CD4-positive, alpha-beta memory T cell (primary cell): ENCODE measurements around the gene XPNPEP3. TPM values are rescaled to one million over a fixed set of nuclear protein-coding genes. Genes with fewer than 3 reads are reported as not detected.
A peak's percentile ranks its signal among the peaks of the same experiment; 100 is the strongest.
"Not testable (repeated sequence)": the region's sequence is repeated elsewhere in the genome, so short reads cannot be mapped to it uniquely, and the experiment has no call there.

Experiments used
- CTCF ChIA-PET: fragments of 350-600 bp; sonication (Branson Sonifier 250); formaldehyde crosslinking; loops from one replicate; lab custom pipeline; 2021; ENCODE audit warnings: inconsistent platforms; ENCODE audit not compliant: partially characterized antibody; lab: Charles Lee
- POLR2A ChIA-PET: fragments of 350-600 bp; sonication (Branson Sonifier 250); formaldehyde crosslinking; loops from one replicate; lab custom pipeline; 2021; ENCODE audit not compliant: partially characterized antibody; lab: Charles Lee
- DNase-seq, 5 donors: peaks; one replicate each; pipeline versions ENCODE4 v3.0.0 to v3.0.0-alpha.2; 2020 to 2022; ENCODE audit warnings: mixed read lengths in 1 of 5
- H3K27ac ChIP-seq: one replicate; pipeline ENCODE4 v1.7.0; 2013; ENCODE audit warnings: low read depth, low read length
- H3K27me3 ChIP-seq: 2 replicates; pipeline ENCODE4 v1.7.0; 2013; ENCODE audit warnings: mild to moderate bottlenecking, low read length, moderate library complexity; ENCODE audit not compliant: insufficient read depth
- H3K36me3 ChIP-seq: 2 replicates; pipeline ENCODE4 v1.7.0; 2013; ENCODE audit warnings: mild to moderate bottlenecking, low read length, moderate library complexity; ENCODE audit not compliant: insufficient read depth
- H3K4me1 ChIP-seq: 2 replicates; pipeline ENCODE4 v1.7.0; 2013; ENCODE audit warnings: mild to moderate bottlenecking, low read length, moderate library complexity; ENCODE audit not compliant: insufficient read depth
- H3K4me3 ChIP-seq, 2 donors: one replicate each; pipeline ENCODE4 v1.7.0; 2013; ENCODE audit warnings: low read length in 2 of 2, mild to moderate bottlenecking in 1 of 2
- H3K9me3 ChIP-seq, 2 donors: one replicate each; pipeline ENCODE4 v1.7.0; 2013; ENCODE audit warnings: low read length in 2 of 2, control low read depth in 1 of 2; ENCODE audit not compliant: control insufficient read depth in 1 of 2
- H3K27ac Mint-ChIP-seq, 7 donors: one replicate each; pipeline ENCODE4 v1.8.0; 2020 to 2021; ENCODE audit warnings: mixed read lengths in 7 of 7, mild to moderate bottlenecking in 6 of 7, inconsistent platforms in 3 of 7, moderate library complexity in 3 of 7
- H3K27me3 Mint-ChIP-seq, 2 donors: one replicate each; pipeline ENCODE4 v1.8.0; 2020 to 2021; ENCODE audit warnings: mixed read lengths in 2 of 2
- H3K36me3 Mint-ChIP-seq, 2 donors: one replicate each; pipeline ENCODE4 v1.8.0; 2020 to 2021; ENCODE audit warnings: mixed read lengths in 2 of 2, inconsistent platforms in 1 of 2, mild to moderate bottlenecking in 1 of 2
- H3K4me1 Mint-ChIP-seq, 4 donors: one replicate each; pipeline ENCODE4 v1.8.0; 2020 to 2021; ENCODE audit warnings: mixed read lengths in 4 of 4, mild to moderate bottlenecking in 1 of 4
- H3K4me3 Mint-ChIP-seq, 8 donors: one replicate each; pipeline ENCODE4 v1.8.0; 2020 to 2021; ENCODE audit warnings: mixed read lengths in 8 of 8, mild to moderate bottlenecking in 7 of 8, moderate library complexity in 6 of 8, inconsistent platforms in 3 of 8
- H3K9me3 Mint-ChIP-seq, 8 donors: one replicate each; pipeline ENCODE4 v1.8.0; 2020 to 2021; ENCODE audit warnings: mixed read lengths in 8 of 8, mild to moderate bottlenecking in 5 of 8, inconsistent platforms in 3 of 8, moderate library complexity in 1 of 8
- intact Hi-C: fragments of 100-400 bp; cut with micrococcal nuclease; formaldehyde crosslinking; loops from one replicate; pipeline ENCODE4 v1.15.1; 2023
- polyA plus RNA-seq, 2 donors: library from polyadenylated mRNA; unstranded; fragments of 300-500 nt; fragmentation: Illumina TruSeq; gene quantifications; one replicate each; pipeline ENCODE4 v1.2.3, GENCODE V29; 2021
- total RNA-seq, 2 experiments: library from RNA; stranded (reverse); gene quantifications; one replicate each; pipeline ENCODE4 v1.2.3, GENCODE V29; 2021

The XPNPEP3 gene
- total and polyA plus RNA-seq, 4 experiments from 2014 or later = 3.7 to 20.0 (median 13.8) TPM

- H3K9me3 ChIP-seq = no peaks in the 10 kb centered on the region
- ChIA-PET CTCF (no interaction called here), POLR2A (no interaction called here)
- H3K27ac ChIP-seq = no peak overlapping the region
- no peak for DNase-seq
- no peak overlapping the region for H3K4me3 Mint-ChIP-seq
- intact Hi-C loops = no loop called here
- no peaks in the 10 kb centered on the region for H3K27me3 ChIP-seq
- H3K36me3 Mint-ChIP-seq = peaks cover 6 to 32% of the 10 kb centered on the region in 2 donors
- no peak overlapping the region for H3K27ac Mint-ChIP-seq
- H3K4me1 Mint-ChIP-seq = peaks cover 4 to 8% (median 6%) of the 10 kb centered on the region in 4 donors
- no peaks in the 10 kb centered on the region for H3K27me3 Mint-ChIP-seq
- no peaks in the 10 kb centered on the region for H3K9me3 Mint-ChIP-seq
- H3K4me1 ChIP-seq = peaks cover 4% of the 10 kb centered on the region
- no peak overlapping the region for H3K4me3 ChIP-seq
- H3K36me3 ChIP-seq = no peaks in the 10 kb centered on the region
These were observed 37.5 kb downstream of the XPNPEP3 start for GRCh38 chr22:40894417-40894816.

GRCh38 chr22:40898850-40899357 is 42.0 kb downstream of the XPNPEP3 start:
- Histone ChIP-seq H3K36me3 (no peaks in the 10 kb centered on the region), H3K4me1 (peaks cover 4% of the 10 kb centered on the region), H3K27ac (no peak overlapping the region), H3K9me3 (no peaks in the 10 kb centered on the region), H3K27me3 (no peaks in the 10 kb centered on the region), H3K4me3 (no peak overlapping the region)
- Mint-ChIP-seq H3K27me3 (no peaks in the 10 kb centered on the region), H3K4me1 (peaks cover 4 to 8% (median 7%) of the 10 kb centered on the region in 4 donors), H3K36me3 (peaks cover 8 to 17% of the 10 kb centered on the region in 2 donors), H3K27ac (peak overlapping the region in 4 of 7 donors; percentile 1 to 67 (median 30)), H3K4me3 (peak overlapping the region in 2 of 8 donors; percentile 21 to 26), H3K9me3 (no peaks in the 10 kb centered on the region)
- DNase-seq = peak; percentile 41 to 54 (median 45)
- intact Hi-C loops = loop anchor here (1.0 to 5.0 kb wide), 4 partner anchors 43 to 462 kb away; partner anchors contain the start of genes SLC25A17 and ST13
- ChIA-PET POLR2A (interaction anchor here (1.0 kb wide), 1 partner anchor 42 kb away, joined by 5 read pairs; the partner anchor contains the start of genes ST13 and XPNPEP3), CTCF (interaction anchor here (0.6 to 3.1 kb wide), 25 partner anchors 9 to 466 kb away, joined by 3 to 38 read pairs (median 4); partner anchors contain the start of genes MCHR1, SLC25A17, ST13 and XPNPEP3)

- Mint-ChIP-seq H3K27me3 (no peaks in the 10 kb centered on the region), H3K4me3 (no peak overlapping the region), H3K27ac (no peak overlapping the region), H3K9me3 (peaks cover 0 to 2% (median 0%) of the 10 kb centered on the region in 8 donors), H3K4me1 (peaks cover 2 to 4% (median 3%) of the 10 kb centered on the region in 4 donors), H3K36me3 (peaks cover 17 to 19% of the 10 kb centered on the region in 2 donors)
- POLR2A ChIA-PET = no interaction called here
- H3K4me3 ChIP-seq = no peak overlapping the region
- intact Hi-C loops = no loop called here
- peaks cover 2% of the 10 kb centered on the region for H3K36me3 ChIP-seq
- no peaks in the 10 kb centered on the region for H3K9me3 ChIP-seq
- no peak for DNase-seq
- no peak overlapping the region for H3K27ac ChIP-seq
- no peaks in the 10 kb centered on the region for H3K27me3 ChIP-seq
- peaks cover under 1% of the 10 kb centered on the region for H3K4me1 ChIP-seq
- CTCF ChIA-PET = interaction anchor here (1.3 kb wide), 1 partner anchor 19 kb away, joined by 5 read pairs; no protein-coding TSS in a partner anchor
These were observed 47.2 kb downstream of the XPNPEP3 start for GRCh38 chr22:40904101-40904500.

GRCh38 chr22:40908895-40909294 is 51.9 kb downstream of the XPNPEP3 start:
- Mint-ChIP-seq H3K36me3 (peaks cover 22 to 34% of the 10 kb centered on the region in 2 donors), H3K4me3 (no peak overlapping the region)
- POLR2A ChIA-PET = no interaction called here

GRCh38 chr22:40911772-40912171 is 54.8 kb downstream of the XPNPEP3 start:
- intact Hi-C loops = no loop called here
- Mint-ChIP-seq H3K9me3 (no peaks in the 10 kb centered on the region), H3K27ac (no peak overlapping the region), H3K4me1 (peaks cover 0 to 1% (median 0%) of the 10 kb centered on the region in 4 donors), H3K36me3 (peaks cover 18 to 42% of the 10 kb centered on the region in 2 donors), H3K4me3 (no peak overlapping the region), H3K27me3 (no peaks in the 10 kb centered on the region)
- ChIA-PET POLR2A (no interaction called here), CTCF (no interaction called here)
- H3K27me3 ChIP-seq = no peaks in the 10 kb centered on the region
- H3K4me3 ChIP-seq = no peak overlapping the region
- H3K4me1 ChIP-seq = no peaks in the 10 kb centered on the region
- H3K27ac ChIP-seq = no peak overlapping the region
- peaks cover 8% of the 10 kb centered on the region for H3K36me3 ChIP-seq
- no peaks in the 10 kb centered on the region for H3K9me3 ChIP-seq
- no peak for DNase-seq

More at GRCh38 chr22:40908895-40909294, 51.9 kb downstream of the XPNPEP3 start:
- Mint-ChIP-seq H3K27me3 (no peaks in the 10 kb centered on the region), H3K4me1 (peaks cover 0 to under 1% (median 0%) of the 10 kb centered on the region in 4 donors), H3K9me3 (peaks cover 0 to 2% (median 0%) of the 10 kb centered on the region in 8 donors), H3K27ac (no peak overlapping the region)
- intact Hi-C loops = no loop called here
- Histone ChIP-seq H3K36me3 (peaks cover 4% of the 10 kb centered on the region), H3K4me1 (no peaks in the 10 kb centered on the region), H3K9me3 (no peaks in the 10 kb centered on the region), H3K27ac (no peak overlapping the region), H3K4me3 (no peak overlapping the region), H3K27me3 (no peaks in the 10 kb centered on the region)
- CTCF ChIA-PET = interaction anchor here (1.0 to 2.6 kb wide), 3 partner anchors 9 to 14 kb away, joined by 3 to 9 read pairs (median 9); no protein-coding TSS in a partner anchor
- DNase-seq = no peak

- CTCF ChIA-PET = interaction anchor here (0.8 to 2.1 kb wide), 2 partner anchors 10 to 14 kb away, joined by 3 to 26 read pairs; no protein-coding TSS in a partner anchor
- POLR2A ChIA-PET, H3K9me3 Mint-ChIP-seq, H3K4me3 ChIP-seq, H3K36me3 ChIP-seq, DNase-seq, H3K9me3 ChIP-seq, intact Hi-C loops, H3K4me3 Mint-ChIP-seq, H3K27me3 ChIP-seq, H3K27ac ChIP-seq, H3K4me1 Mint-ChIP-seq, H3K4me1 ChIP-seq, H3K27me3 Mint-ChIP-seq: not testable (repeated sequence)
- H3K27ac Mint-ChIP-seq = peak overlapping the region in 1 of 7 donors; percentile 37
- peaks cover 15 to 36% of the 10 kb centered on the region in 2 donors for H3K36me3 Mint-ChIP-seq
These were observed 56.0 kb downstream of the XPNPEP3 start for GRCh38 chr22:40912987-40913386.

GRCh38 chr22:40919446-40919845 is 62.5 kb downstream of the XPNPEP3 start:
- intact Hi-C loops = no loop called here
- DNase-seq = no peak
- no peaks in the 10 kb centered on the region for H3K9me3 Mint-ChIP-seq
- no peak overlapping the region for H3K27ac ChIP-seq
- no peak overlapping the region for H3K4me3 Mint-ChIP-seq
- no peaks in the 10 kb centered on the region for H3K27me3 Mint-ChIP-seq
- ChIA-PET CTCF (interaction anchor here (1.0 to 1.4 kb wide), 2 partner anchors 318 kb away, joined by 3 read pairs; no protein-coding TSS in a partner anchor), POLR2A (no interaction called here)
- H3K4me1 Mint-ChIP-seq = peaks cover 4 to 6% (median 5%) of the 10 kb centered on the region in 4 donors
- H3K4me3 ChIP-seq = no peak overlapping the region
- peaks cover 11% of the 10 kb centered on the region for H3K36me3 ChIP-seq
- no peaks in the 10 kb centered on the region for H3K27me3 ChIP-seq
- peak overlapping the region in 2 of 7 donors; percentile 6 to 65 for H3K27ac Mint-ChIP-seq
- peaks cover 4% of the 10 kb centered on the region for H3K4me1 ChIP-seq
- peaks cover 16 to 28% of the 10 kb centered on the region in 2 donors for H3K36me3 Mint-ChIP-seq
- H3K9me3 ChIP-seq = no peaks in the 10 kb centered on the region
